Measurements from ENCODE around the gene OR5A2. TPM values are rescaled to one million over a fixed set of nuclear protein-coding genes. Genes with fewer than 3 reads are reported as not detected.

The OR5A2 gene
- total RNA-seq = not detected in 2 replicates

GRCh38 chr11:59426361-59427067, at the start of gene OR5A2:
TSS of gene OR5A2 (minus strand) at chr11:59426413. CDS start at chr11:59422953, 3,460 bp downstream.

GRCh38 chr11:59473015-59473414, 46.8 kb upstream of the OR5A2 start, which contains the start of gene OR4D10:
TSS of gene OR4D10 (plus strand) at chr11:59473315. CDS start at chr11:59477430, 4,115 bp downstream.

GRCh38 chr11:59456661-59457060, 30.4 kb upstream of the OR5A2 start, which contains the start of gene OR4D6:
TSS of gene OR4D6 (plus strand) at chr11:59456961. CDS start at chr11:59456961, 0 bp downstream.

GRCh38 chr11:59436169-59436568, 10.0 kb upstream of the OR5A2 start, which contains the start of gene OR5A1:
TSS of gene OR5A1 (plus strand) at chr11:59436469. CDS start at chr11:59443169, 6,700 bp downstream.

Other genes starting within 250 kb of the OR5A2 start
- gene MPEG1, start 213.5 kb downstream of the OR5A2 start, total RNA-seq = not detected in 2 replicates
- not detected in 2 replicates for gene OR5AN1, start 67.5 kb downstream of the OR5A2 start, total RNA-seq
- not detected in 2 replicates for gene OR5A1, start 10.1 kb upstream of the OR5A2 start, total RNA-seq
- gene OR4D6, start 30.5 kb upstream of the OR5A2 start, total RNA-seq = not detected in 2 replicates
- not detected in 2 replicates for gene OR4D10, start 46.9 kb upstream of the OR5A2 start, total RNA-seq
- gene OR4D11, start 77.2 kb upstream of the OR5A2 start, total RNA-seq = not detected in 2 replicates
- not detected in 2 replicates for gene OR4D9, start 85.1 kb upstream of the OR5A2 start, total RNA-seq
- 43.4 and 64.6 TPM in 2 replicates for gene OSBP, start 189.4 kb upstream of the OR5A2 start, total RNA-seq
- 6.8 and 11.9 TPM in 2 replicates for gene PATL1, start 242.6 kb upstream of the OR5A2 start, total RNA-seq